ENCODE data around the gene LIN37. TPM values are rescaled to one million over a fixed set of nuclear protein-coding genes. Genes with fewer than 3 reads are reported as not detected.

Gene LIN37
- total RNA-seq, 1 experiment from 2014 or later: 5.9 TPM

- Mint-ChIP-seq H3K4me3 (peak overlapping the region; percentile 75 to 86), H3K4me1 (peaks cover 49% of the 10 kb centered on the region in 2 experiments), H3K9me3 (no peaks in the 10 kb centered on the region; a peak in 1 of 5 replicates), H3K36me3 (ENCODE audit: insufficient read depth in 1 of 3, low read depth in 3 of 3) (peaks cover 4 to 14% (median 6%) of the 10 kb centered on the region in 3 experiments; a peak in 5 of 7 replicates), H3K27me3 (ENCODE audit: low read depth) (no peaks in the 10 kb centered on the region; the same call in 1 of the 2 replicates), H3K27ac (peak overlapping the region in 1 of 3 experiments; percentile 57; a peak in 1 of 7 replicates)
- Histone ChIP-seq H2BK12ac (ENCODE audit: insufficient read length, low read depth, low read length) (no peak overlapping the region), H3K79me2 (ENCODE audit: insufficient read depth, low read length) (peaks cover 11% of the 10 kb centered on the region; the same call in 1 of the 2 replicates), H3K27me3 (ENCODE audit: insufficient read depth, low read length) (no peaks in the 10 kb centered on the region), H3T11ph (ENCODE audit: low read length) (no peak overlapping the region), H4K91ac (ENCODE audit: insufficient read length, low read depth, low read length) (no peak overlapping the region), H2BK15ac (ENCODE audit: low read depth, low read length) (no peak overlapping the region), H3K14ac (ENCODE audit: insufficient read depth, low read length) (no peak overlapping the region), H3K4me1 (ENCODE audit: insufficient read depth, low read length) (peaks cover 10% of the 10 kb centered on the region; the same call in 1 of the 2 replicates), H4K20me1 (ENCODE audit: control insufficient read depth, insufficient read depth, insufficient read length) (peaks cover 6% of the 10 kb centered on the region), H3K18ac (ENCODE audit: insufficient read length, low read depth, low read length) (no peak overlapping the region), H2BK20ac (ENCODE audit: low read depth, low read length, poor library complexity, severe bottlenecking) (no peak overlapping the region), H3K9ac (ENCODE audit: extremely low read depth, insufficient read length, low read length) (no peak overlapping the region), H3K4ac (ENCODE audit: low read depth, low read length) (no peak overlapping the region), H3K79me1 (ENCODE audit: insufficient read depth, low read depth, low read length, poor library complexity, severe bottlenecking) (no peaks in the 10 kb centered on the region), H3K23ac (ENCODE audit: insufficient read length, low read depth, low read length) (no peak overlapping the region), H2AFZ (ENCODE audit: low read length) (no peak overlapping the region), H2BK120ac (ENCODE audit: low read depth, low read length, poor library complexity, severe bottlenecking) (no peak overlapping the region), H3K27ac (ENCODE audit: insufficient read length, low read depth, low read length) (no peak overlapping the region), H3K23me2 (ENCODE audit: insufficient read length, low read depth, low read length, poor library complexity, severe bottlenecking) (peaks cover 18% of the 10 kb centered on the region), H3K9me3 (ENCODE audit: control insufficient read depth, low read depth, low read length) (no peaks in the 10 kb centered on the region), H2BK5ac (ENCODE audit: insufficient read length, low read length) (no peak overlapping the region), H4K5ac (ENCODE audit: insufficient read length, low read depth, low read length) (no peak overlapping the region), H4K8ac (replicated peaks; ENCODE audit: insufficient read length, low read depth, low read length) (no peak overlapping the region), H2AK5ac (ENCODE audit: insufficient read length, low read length) (no peak overlapping the region), H3K4me2 (ENCODE audit: insufficient read depth, insufficient read length, low read length) (no peak overlapping the region), H3K56ac (ENCODE audit: insufficient read length, low read depth, low read length) (no peak overlapping the region)
- no CpG with 5 or more reads among the region's 14 CpGs for WGBS (ENCODE audit: extremely low coverage, insufficient read length, low lambda C conversion rate)
- peak; percentile 48 for TF ChIP-seq CTCF (conservative IDR thresholded peaks at IDR 0.05)
- peak; percentile 66 for DNase-seq
These were observed 33.6 kb upstream of the LIN37 start for GRCh38 chr19:35714601-35715354.

All from H9 (cell line).